ENCODE results near the gene NOA1. TPM values are rescaled to one million over a fixed set of nuclear protein-coding genes. Genes with fewer than 3 reads are reported as not detected.

The NOA1 gene
- 10 to 100 TPM; 13.4 to 22.5 (median 16.6) TPM for total RNA-seq

- H3K4me1 ChIP-seq (replicated peaks in 1 of 2): peaks cover 8 to 28% of the 10 kb centered on the region in 2 donors
- peak; percentile 67 to 88 (median 84) for ATAC-seq (replicated peaks in 6 of 8)
- peak within 1 kb of the TSS; percentile 72 to 83 for H3K27ac ChIP-seq
- WGBS, 10 experiments: 0 to 2% (median 0%) methylated on average over 1 to 25 of the region's 51 CpGs; no CpG with 5 or more reads in 2 of the 10 experiments
- H3K4me3 ChIP-seq: peak within 1 kb of the TSS; percentile 60 to 98 (median 81)
- in situ Hi-C loops (cut with MboI; ENCODE audit: low pct_unique_long_range_greater_than_20kb in 2 of 9, low sequenced_read_pairs in 9 of 9, unreplicated experiment in 9 of 9): no loop called here
Observed at GRCh38 chr4:56977321-56978012, at the start of gene NOA1. TSS of gene NOA1 (minus strand) at chr4:56977606. CDS start at chr4:56977585, 21 bp downstream.

- ATAC-seq (replicated peaks in 6 of 8): no peak
- no peak overlapping the region for H3K4me3 ChIP-seq
- WGBS, 10 experiments: 19 to 100% (median 75%) methylated on average over 1 to 3 of the region's 4 CpGs; no CpG with 5 or more reads in 1 of the 10 experiments
- H3K4me1 ChIP-seq (replicated peaks in 1 of 2): no peaks in the 10 kb centered on the region
- in situ Hi-C loops (cut with MboI; ENCODE audit: low pct_unique_long_range_greater_than_20kb in 2 of 9, low sequenced_read_pairs in 9 of 9, unreplicated experiment in 9 of 9): loop anchor here in 1 of 9 experiments (25.0 kb wide), 1 partner anchor 536 kb away; no protein-coding TSS in a partner anchor
- no peak overlapping the region for H3K27ac ChIP-seq
Observed at GRCh38 chr4:57023104-57023503, 45.7 kb upstream of the NOA1 start.

GRCh38 chr4:57020467-57021101 is 43.2 kb upstream of the NOA1 start:
- in situ Hi-C loops (cut with MboI; ENCODE audit: low pct_unique_long_range_greater_than_20kb in 2 of 9, low sequenced_read_pairs in 9 of 9, unreplicated experiment in 9 of 9): loop anchor here in 1 of 9 experiments (25.0 kb wide), 1 partner anchor 533 kb away; no protein-coding TSS in a partner anchor
- Histone ChIP-seq H3K27ac (no peak overlapping the region), H3K4me1 (replicated peaks in 1 of 2) (no peaks in the 10 kb centered on the region), H3K4me3 (no peak overlapping the region)
- peak in 2 of 8 experiments; percentile 52 to 69 for ATAC-seq (replicated peaks in 6 of 8)
- 68 to 100% (median 92%) methylated on average over 2 to 5 of the region's 5 CpGs for WGBS, 10 experiments

GRCh38 chr4:57018980-57019379 is 41.6 kb upstream of the NOA1 start:
- no peak for ATAC-seq (replicated peaks in 6 of 8)
- Histone ChIP-seq H3K27ac (no peak overlapping the region), H3K4me1 (replicated peaks in 1 of 2) (no peaks in the 10 kb centered on the region), H3K4me3 (no peak overlapping the region)
- in situ Hi-C loops (cut with MboI; ENCODE audit: low pct_unique_long_range_greater_than_20kb in 2 of 9, low sequenced_read_pairs in 9 of 9, unreplicated experiment in 9 of 9): loop anchor here in 1 of 9 experiments (25.0 kb wide), 1 partner anchor 532 kb away; no protein-coding TSS in a partner anchor

- in situ Hi-C loops (cut with MboI; ENCODE audit: low pct_unique_long_range_greater_than_20kb in 2 of 9, low sequenced_read_pairs in 9 of 9, unreplicated experiment in 9 of 9): loop anchor here in 1 of 9 experiments (25.0 kb wide), 1 partner anchor 526 kb away; no protein-coding TSS in a partner anchor
Observed at GRCh38 chr4:57013543-57014120, 36.2 kb upstream of the NOA1 start.

GRCh38 chr4:56999751-57000150 is 22.3 kb upstream of the NOA1 start:
- Histone ChIP-seq H3K27ac (no peak overlapping the region), H3K4me3 (no peak overlapping the region), H3K4me1 (replicated peaks in 1 of 2) (no peaks in the 10 kb centered on the region)
- in situ Hi-C loops (cut with MboI; ENCODE audit: low pct_unique_long_range_greater_than_20kb in 2 of 9, low sequenced_read_pairs in 9 of 9, unreplicated experiment in 9 of 9): loop anchor here in 1 of 9 experiments (25.0 kb wide), 1 partner anchor 512 kb away; no protein-coding TSS in a partner anchor
- ATAC-seq (replicated peaks in 6 of 8): no peak
- WGBS, 10 experiments: 67 to 100% (median 100%) methylated on average over 1 of the region's 1 CpG

More at GRCh38 chr4:57013543-57014120, 36.2 kb upstream of the NOA1 start:
- H3K4me3 ChIP-seq: no peak overlapping the region
- no peak overlapping the region for H3K27ac ChIP-seq
- WGBS, 10 experiments: 48 to 100% (median 85%) methylated on average over 2 to 4 of the region's 4 CpGs; no CpG with 5 or more reads in 2 of the 10 experiments
- H3K4me1 ChIP-seq (replicated peaks in 1 of 2): no peaks in the 10 kb centered on the region
- peak in 2 of 8 experiments; percentile 67 to 85 for ATAC-seq (replicated peaks in 6 of 8)

GRCh38 chr4:56995525-56995924 is 18.1 kb upstream of the NOA1 start:
- ATAC-seq (replicated peaks in 6 of 8): peak in 5 of 8 experiments; percentile 42 to 98 (median 73)
- Histone ChIP-seq H3K4me3 (no peak overlapping the region), H3K27ac (no peak overlapping the region), H3K4me1 (replicated peaks in 1 of 2) (no peaks in the 10 kb centered on the region)
- in situ Hi-C loops (cut with MboI; ENCODE audit: low pct_unique_long_range_greater_than_20kb in 2 of 9, low sequenced_read_pairs in 9 of 9, unreplicated experiment in 9 of 9): no loop called here
- 16 to 96% (median 93%) methylated on average over 2 to 7 of the region's 7 CpGs; no CpG with 5 or more reads in 1 of the 10 experiments for WGBS, 10 experiments

- no peak overlapping the region for H3K4me3 ChIP-seq
Observed at GRCh38 chr4:56990109-56990905, 12.9 kb upstream of the NOA1 start.

GRCh38 chr4:56986952-56987351 is 9.5 kb upstream of the NOA1 start:
- H3K4me1 ChIP-seq (replicated peaks in 1 of 2): peaks cover 5 to 12% of the 10 kb centered on the region in 2 donors
- H3K27ac ChIP-seq: no peak overlapping the region
- in situ Hi-C loops (cut with MboI; ENCODE audit: low pct_unique_long_range_greater_than_20kb in 2 of 9, low sequenced_read_pairs in 9 of 9, unreplicated experiment in 9 of 9): no loop called here
- ATAC-seq (replicated peaks in 6 of 8): no peak
- WGBS, 10 experiments: 37 to 100% (median 98%) methylated on average over 1 to 3 of the region's 3 CpGs
- no peak overlapping the region for H3K4me3 ChIP-seq

More at GRCh38 chr4:56990109-56990905, 12.9 kb upstream of the NOA1 start:
- ATAC-seq (replicated peaks in 6 of 8): peak in 4 of 8 experiments; percentile 54 to 92 (median 67)
- 86 to 100% (median 94%) methylated on average over 1 to 6 of the region's 6 CpGs for WGBS, 10 experiments
- H3K27ac ChIP-seq: no peak overlapping the region
- H3K4me1 ChIP-seq (replicated peaks in 1 of 2): peaks cover 0 to 10% of the 10 kb centered on the region in 2 donors
- in situ Hi-C loops (cut with MboI; ENCODE audit: low pct_unique_long_range_greater_than_20kb in 2 of 9, low sequenced_read_pairs in 9 of 9, unreplicated experiment in 9 of 9): no loop called here

- Histone ChIP-seq H3K4me3 (no peak overlapping the region), H3K4me1 (replicated peaks in 1 of 2) (peaks cover 5 to 18% of the 10 kb centered on the region in 2 donors), H3K27ac (no peak overlapping the region)
- in situ Hi-C loops (cut with MboI; ENCODE audit: low pct_unique_long_range_greater_than_20kb in 2 of 9, low sequenced_read_pairs in 9 of 9, unreplicated experiment in 9 of 9): no loop called here
- 88 to 100% (median 89%) methylated on average over 1 of the region's 1 CpG; no CpG with 5 or more reads in 4 of the 10 experiments for WGBS, 10 experiments
- ATAC-seq (replicated peaks in 6 of 8): no peak
Observed at GRCh38 chr4:56986192-56986591, 8.8 kb upstream of the NOA1 start.

- Histone ChIP-seq H3K4me1 (replicated peaks in 1 of 2) (peaks cover 8 to 21% of the 10 kb centered on the region in 2 donors), H3K27ac (no peak overlapping the region), H3K4me3 (no peak overlapping the region)
- in situ Hi-C loops (cut with MboI; ENCODE audit: low pct_unique_long_range_greater_than_20kb in 2 of 9, low sequenced_read_pairs in 9 of 9, unreplicated experiment in 9 of 9): no loop called here
- 57 to 93% (median 85%) methylated on average over 3 to 4 of the region's 4 CpGs for WGBS, 10 experiments
- ATAC-seq (replicated peaks in 6 of 8): no peak
Observed at GRCh38 chr4:56981795-56982201, 4.4 kb upstream of the NOA1 start.

- ATAC-seq (replicated peaks in 6 of 8): peak in 1 of 8 experiments; percentile 1
- 4 to 69% (median 10%) methylated on average over 2 to 15 of the region's 21 CpGs; no CpG with 5 or more reads in 1 of the 10 experiments for WGBS, 10 experiments
- peaks cover 11 to 28% of the 10 kb centered on the region in 2 donors for H3K4me1 ChIP-seq (replicated peaks in 1 of 2)
- in situ Hi-C loops (cut with MboI; ENCODE audit: low pct_unique_long_range_greater_than_20kb in 2 of 9, low sequenced_read_pairs in 9 of 9, unreplicated experiment in 9 of 9): no loop called here
- peak overlapping the region in 1 of 2 donors; percentile 24 for H3K27ac ChIP-seq
- peak overlapping the region; percentile 60 to 98 (median 81) for H3K4me3 ChIP-seq
Observed at GRCh38 chr4:56979421-56980072, 2.1 kb upstream of the NOA1 start.
